Fibroblast of lung (primary cell): ENCODE data around the gene LAMB3.

Experiments used
- EZH2 ChIP-seq: IDR thresholded peaks from 2 replicates; pipeline ENCODE4 v1.5.1; 2012; ENCODE audit warnings: low read length, control low read depth, mild to moderate bottlenecking; ENCODE audit errors: missing control alignments
- TF ChIP-seq, protein P1 (sequence below), 2 donors: IDR thresholded peaks in 1 of 2; conservative IDR thresholded peaks in 1 of 2; 1 replicate in 1 of 2; 2 replicates in 1 of 2; pipeline ENCODE4 v1.5.1; 2011 to 2012; ENCODE audit warnings: low read length in 2 of 2, control low read depth in 1 of 2, inconsistent platforms in 1 of 2, low read depth in 1 of 2, mild to moderate bottlenecking in 1 of 2

DNA sequence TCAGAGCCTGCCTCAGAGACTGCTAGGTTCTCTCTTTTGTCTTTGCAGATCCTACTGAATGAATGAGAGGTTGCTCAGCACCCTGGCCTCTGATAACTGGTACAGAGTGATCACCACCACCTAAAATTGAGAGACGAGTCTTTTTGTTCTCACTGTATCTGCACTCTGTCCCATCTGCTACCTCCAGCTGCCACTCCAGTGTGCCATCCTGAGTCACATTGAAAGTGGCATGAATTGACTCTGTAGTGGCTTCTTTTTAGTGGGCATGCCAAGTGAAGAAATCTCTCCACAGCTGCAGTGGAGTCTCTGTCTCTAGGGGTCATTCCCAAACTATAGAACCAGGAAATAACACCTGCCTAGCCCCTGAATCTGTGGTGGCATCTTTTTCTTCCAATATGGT lies 54.0 kb downstream of the LAMB3 start:
- TF ChIP-seq, protein P1, sequence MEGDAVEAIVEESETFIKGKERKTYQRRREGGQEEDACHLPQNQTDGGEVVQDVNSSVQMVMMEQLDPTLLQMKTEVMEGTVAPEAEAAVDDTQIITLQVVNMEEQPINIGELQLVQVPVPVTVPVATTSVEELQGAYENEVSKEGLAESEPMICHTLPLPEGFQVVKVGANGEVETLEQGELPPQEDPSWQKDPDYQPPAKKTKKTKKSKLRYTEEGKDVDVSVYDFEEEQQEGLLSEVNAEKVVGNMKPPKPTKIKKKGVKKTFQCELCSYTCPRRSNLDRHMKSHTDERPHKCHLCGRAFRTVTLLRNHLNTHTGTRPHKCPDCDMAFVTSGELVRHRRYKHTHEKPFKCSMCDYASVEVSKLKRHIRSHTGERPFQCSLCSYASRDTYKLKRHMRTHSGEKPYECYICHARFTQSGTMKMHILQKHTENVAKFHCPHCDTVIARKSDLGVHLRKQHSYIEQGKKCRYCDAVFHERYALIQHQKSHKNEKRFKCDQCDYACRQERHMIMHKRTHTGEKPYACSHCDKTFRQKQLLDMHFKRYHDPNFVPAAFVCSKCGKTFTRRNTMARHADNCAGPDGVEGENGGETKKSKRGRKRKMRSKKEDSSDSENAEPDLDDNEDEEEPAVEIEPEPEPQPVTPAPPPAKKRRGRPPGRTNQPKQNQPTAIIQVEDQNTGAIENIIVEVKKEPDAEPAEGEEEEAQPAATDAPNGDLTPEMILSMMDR (conservative IDR thresholded peaks at IDR 0.05 in 1 of 2, IDR thresholded peaks at IDR 0.05 in 1 of 2; ENCODE audit: low read depth in 1 of 2, low read length in 2 of 2) = no peak
- no peak for TF ChIP-seq EZH2
